ENCODE results near the gene APP.

APP gene

DNA sequence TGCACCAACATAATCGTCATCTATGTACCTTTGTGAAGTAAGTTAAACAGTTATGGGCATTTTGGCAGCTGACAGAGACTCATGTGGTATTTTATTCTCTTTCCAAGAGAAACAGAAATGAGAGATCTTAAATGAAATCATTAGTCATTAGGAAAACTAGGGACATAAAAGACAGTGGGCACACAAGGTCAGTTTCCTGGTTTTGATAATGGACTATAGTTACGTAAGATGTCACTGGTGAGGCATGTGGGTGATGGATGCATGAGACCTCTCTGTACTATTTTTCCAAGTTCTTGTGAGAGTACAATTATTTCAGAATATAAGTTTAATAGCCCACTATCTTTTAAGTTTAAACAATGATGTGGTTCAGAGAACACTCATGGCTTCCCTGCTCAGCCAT, 216.9 kb downstream of the APP start:
- H3K4me3 ChIP-seq (replicated peaks in 1 of 2; ENCODE audit: low read depth in 2 of 2, low read length in 2 of 2): no peak overlapping the region
- DNase-seq (ENCODE audit: low read depth in 2 of 2): no peak
- TF ChIP-seq, protein P1, sequence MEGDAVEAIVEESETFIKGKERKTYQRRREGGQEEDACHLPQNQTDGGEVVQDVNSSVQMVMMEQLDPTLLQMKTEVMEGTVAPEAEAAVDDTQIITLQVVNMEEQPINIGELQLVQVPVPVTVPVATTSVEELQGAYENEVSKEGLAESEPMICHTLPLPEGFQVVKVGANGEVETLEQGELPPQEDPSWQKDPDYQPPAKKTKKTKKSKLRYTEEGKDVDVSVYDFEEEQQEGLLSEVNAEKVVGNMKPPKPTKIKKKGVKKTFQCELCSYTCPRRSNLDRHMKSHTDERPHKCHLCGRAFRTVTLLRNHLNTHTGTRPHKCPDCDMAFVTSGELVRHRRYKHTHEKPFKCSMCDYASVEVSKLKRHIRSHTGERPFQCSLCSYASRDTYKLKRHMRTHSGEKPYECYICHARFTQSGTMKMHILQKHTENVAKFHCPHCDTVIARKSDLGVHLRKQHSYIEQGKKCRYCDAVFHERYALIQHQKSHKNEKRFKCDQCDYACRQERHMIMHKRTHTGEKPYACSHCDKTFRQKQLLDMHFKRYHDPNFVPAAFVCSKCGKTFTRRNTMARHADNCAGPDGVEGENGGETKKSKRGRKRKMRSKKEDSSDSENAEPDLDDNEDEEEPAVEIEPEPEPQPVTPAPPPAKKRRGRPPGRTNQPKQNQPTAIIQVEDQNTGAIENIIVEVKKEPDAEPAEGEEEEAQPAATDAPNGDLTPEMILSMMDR (IDR thresholded peaks at IDR 0.05; ENCODE audit: low read depth, low read length): no peak

DNA sequence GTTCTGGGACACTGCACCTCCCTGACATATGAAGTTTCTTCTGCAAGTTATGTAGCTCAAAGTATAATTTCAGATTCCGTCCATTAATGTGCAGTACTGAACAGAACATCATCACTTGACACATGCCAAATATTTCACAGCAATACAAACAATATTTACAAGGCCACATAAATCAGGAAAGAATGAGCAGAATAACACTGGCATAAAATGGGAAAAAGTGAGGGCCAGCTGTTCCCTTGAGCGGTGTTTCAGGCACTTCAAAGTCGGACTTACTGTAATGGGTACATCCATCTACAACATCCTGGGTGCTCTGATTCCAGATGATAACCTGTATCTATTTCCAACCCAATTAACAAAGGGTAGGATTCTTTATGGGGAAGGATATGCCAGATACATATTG, 217.4 kb downstream of the APP start:
- no peak for DNase-seq (ENCODE audit: low read depth in 2 of 2)

DNA sequence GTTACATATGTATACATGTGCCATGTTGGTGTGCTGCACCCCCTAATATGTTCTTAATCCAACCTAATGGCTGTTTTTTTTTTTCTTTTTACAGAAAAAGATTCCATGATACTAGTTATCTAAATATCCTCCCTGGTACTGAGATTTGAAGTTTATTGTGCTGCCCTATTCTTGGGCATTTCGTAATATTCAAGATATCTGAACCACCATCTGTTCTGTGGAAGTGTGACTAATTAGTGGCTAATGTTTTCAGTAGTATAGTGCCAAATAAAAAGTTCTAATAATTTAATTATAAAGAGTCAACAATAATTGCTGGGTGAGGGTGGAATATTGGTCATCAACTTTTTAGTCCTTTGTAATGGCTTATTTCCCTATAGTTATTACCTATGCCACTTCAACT, 218.3 kb downstream of the APP start:
- H3K4me3 ChIP-seq (replicated peaks in 1 of 2; ENCODE audit: low read depth in 2 of 2, low read length in 2 of 2): no peak overlapping the region
- TF ChIP-seq, protein P1 (IDR thresholded peaks at IDR 0.05; ENCODE audit: low read depth, low read length): no peak
- no peak for DNase-seq (ENCODE audit: low read depth in 2 of 2)

More for the DNA sequence above, 217.4 kb downstream of the APP start:
- TF ChIP-seq, protein P1 (IDR thresholded peaks at IDR 0.05; ENCODE audit: low read depth, low read length): no peak
- no peak overlapping the region for H3K4me3 ChIP-seq (replicated peaks in 1 of 2; ENCODE audit: low read depth in 2 of 2, low read length in 2 of 2)

DNA sequence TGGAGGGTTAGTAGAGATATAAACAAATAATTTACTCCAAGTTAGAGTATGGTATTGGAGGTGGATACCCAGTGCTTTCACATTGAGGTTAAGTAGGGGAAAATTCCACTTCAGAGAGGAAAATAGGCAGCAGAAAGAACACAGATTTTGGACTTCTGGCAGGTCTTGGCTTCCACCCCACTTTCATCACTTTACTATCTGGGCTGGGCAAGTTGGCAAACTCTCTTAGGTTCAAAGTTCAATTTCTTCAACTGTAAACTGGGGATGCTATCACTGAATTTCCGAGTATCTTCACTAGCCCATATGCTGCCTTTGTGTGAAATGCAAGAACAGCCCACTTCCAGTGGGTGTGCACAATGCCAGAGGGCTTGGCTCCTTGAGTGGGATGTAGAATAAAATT, 220.9 kb downstream of the APP start:
- H3K4me3 ChIP-seq (replicated peaks in 1 of 2; ENCODE audit: low read depth in 2 of 2, low read length in 2 of 2): no peak overlapping the region
- no peak for DNase-seq (ENCODE audit: low read depth in 2 of 2)
- TF ChIP-seq, protein P1 (IDR thresholded peaks at IDR 0.05; ENCODE audit: low read depth, low read length): no peak

DNA sequence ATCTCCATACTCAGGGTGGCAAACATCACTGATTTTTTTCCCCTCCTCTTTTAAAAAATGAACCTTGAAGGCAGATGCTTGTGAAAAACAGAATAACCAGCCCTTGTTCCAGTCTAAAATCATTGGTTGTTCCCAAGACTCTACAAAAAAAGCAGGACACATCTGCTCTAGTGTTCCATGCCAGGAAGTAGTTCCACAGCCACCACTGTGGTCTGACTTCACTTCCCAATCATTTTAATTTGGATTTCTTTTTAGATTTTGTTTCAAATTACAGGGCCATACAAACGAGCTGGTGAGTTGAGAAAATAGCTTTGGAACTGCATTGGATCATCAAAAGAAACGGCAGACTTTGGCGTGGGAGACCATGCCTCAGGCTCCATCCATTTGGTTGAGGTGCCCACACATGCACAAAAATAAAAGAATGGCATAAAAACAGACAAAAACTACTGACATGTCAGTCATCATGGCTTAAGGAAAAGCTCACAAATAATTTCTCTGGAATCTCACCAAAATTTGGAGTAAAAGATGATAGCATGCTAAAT, 225.8 kb downstream of the APP start:
- TF ChIP-seq, protein P1 (IDR thresholded peaks at IDR 0.05; ENCODE audit: low read depth, low read length): no peak
- H3K4me3 ChIP-seq (replicated peaks in 1 of 2; ENCODE audit: low read depth in 2 of 2, low read length in 2 of 2): no peak overlapping the region
- no peak for DNase-seq (ENCODE audit: low read depth in 2 of 2)

DNA sequence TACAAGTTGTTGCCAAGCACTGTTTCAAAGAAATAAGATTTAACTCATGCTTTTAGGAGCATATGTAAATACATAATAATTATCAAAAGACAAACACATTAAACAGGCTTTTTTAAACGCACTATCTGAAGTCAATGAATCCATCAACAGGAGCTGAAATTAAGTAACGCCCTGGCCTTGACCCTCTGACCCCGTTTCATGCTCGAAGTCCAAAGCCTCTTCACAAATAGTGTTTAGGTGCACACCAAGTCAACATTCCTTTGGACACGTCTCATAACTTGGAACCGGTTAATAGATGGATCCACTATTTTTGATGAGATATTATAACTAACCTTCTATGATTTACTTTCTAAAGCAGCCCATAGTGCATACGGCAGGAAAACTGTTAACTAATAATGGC, 226.5 kb downstream of the APP start:
- DNase-seq (ENCODE audit: low read depth in 2 of 2): no peak
- H3K4me3 ChIP-seq (replicated peaks in 1 of 2; ENCODE audit: low read depth in 2 of 2, low read length in 2 of 2): no peak overlapping the region
- TF ChIP-seq, protein P1 (IDR thresholded peaks at IDR 0.05; ENCODE audit: low read depth, low read length): no peak

DNA sequence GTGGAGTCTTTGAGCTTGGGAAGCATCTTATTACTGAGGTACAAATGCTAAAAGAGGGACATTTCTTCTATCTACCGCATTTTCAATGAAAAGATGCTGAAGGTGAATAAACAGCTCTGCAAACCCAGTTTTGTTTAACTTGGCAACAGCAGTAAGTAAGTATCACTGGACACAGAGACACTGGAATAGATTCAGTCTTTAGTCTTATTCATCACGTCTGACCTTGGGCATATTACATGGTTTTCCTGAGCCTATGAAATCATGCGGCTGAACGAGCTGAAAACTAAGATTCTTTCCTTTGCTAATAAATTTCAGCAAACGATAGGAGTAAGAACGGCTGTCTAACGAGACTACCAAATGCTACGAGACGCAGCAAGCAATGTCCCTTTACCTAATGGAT, 228.4 kb downstream of the APP start:
- TF ChIP-seq, protein P1 (IDR thresholded peaks at IDR 0.05; ENCODE audit: low read depth, low read length): no peak
- peak; percentile 41 to 59 for DNase-seq (ENCODE audit: low read depth in 2 of 2)
- no peak overlapping the region for H3K4me3 ChIP-seq (replicated peaks in 1 of 2; ENCODE audit: low read depth in 2 of 2, low read length in 2 of 2)

Data from cardiac fibroblast (primary cell).